ENCODE measurements around the gene GSTM3. TPM values are rescaled to one million over a fixed set of nuclear protein-coding genes. Genes with fewer than 3 reads are reported as not detected.
A peak's percentile ranks its signal among the peaks of the same experiment; 100 is the strongest.

Gene GSTM3
- total RNA-seq: 16.0 TPM
- long read RNA-seq, full-length matches to known transcripts: 8 of 11 reads
- long read RNA-seq, partial matches to known transcripts: 1 of 11 reads
- long read RNA-seq, other reads (novel, unspliced or antisense): 2 of 11 reads

- DNase-seq (ENCODE audit: low spot score): no peak
These were observed at the start of gene GSTM3 for GRCh38 chr1:109740615-109741373. Gene GSTM3, minus strand, starts transcription at chr1:109741038. Its CDS starts 751 bp downstream, at chr1:109740287.

GRCh38 chr1:109790329-109790728, 49.5 kb upstream of the GSTM3 start:
- DNase-seq (ENCODE audit: low spot score): no peak

GRCh38 chr1:109789551-109790180, 48.8 kb upstream of the GSTM3 start:
- DNase-seq (ENCODE audit: low spot score): peak; percentile 35

DNA sequence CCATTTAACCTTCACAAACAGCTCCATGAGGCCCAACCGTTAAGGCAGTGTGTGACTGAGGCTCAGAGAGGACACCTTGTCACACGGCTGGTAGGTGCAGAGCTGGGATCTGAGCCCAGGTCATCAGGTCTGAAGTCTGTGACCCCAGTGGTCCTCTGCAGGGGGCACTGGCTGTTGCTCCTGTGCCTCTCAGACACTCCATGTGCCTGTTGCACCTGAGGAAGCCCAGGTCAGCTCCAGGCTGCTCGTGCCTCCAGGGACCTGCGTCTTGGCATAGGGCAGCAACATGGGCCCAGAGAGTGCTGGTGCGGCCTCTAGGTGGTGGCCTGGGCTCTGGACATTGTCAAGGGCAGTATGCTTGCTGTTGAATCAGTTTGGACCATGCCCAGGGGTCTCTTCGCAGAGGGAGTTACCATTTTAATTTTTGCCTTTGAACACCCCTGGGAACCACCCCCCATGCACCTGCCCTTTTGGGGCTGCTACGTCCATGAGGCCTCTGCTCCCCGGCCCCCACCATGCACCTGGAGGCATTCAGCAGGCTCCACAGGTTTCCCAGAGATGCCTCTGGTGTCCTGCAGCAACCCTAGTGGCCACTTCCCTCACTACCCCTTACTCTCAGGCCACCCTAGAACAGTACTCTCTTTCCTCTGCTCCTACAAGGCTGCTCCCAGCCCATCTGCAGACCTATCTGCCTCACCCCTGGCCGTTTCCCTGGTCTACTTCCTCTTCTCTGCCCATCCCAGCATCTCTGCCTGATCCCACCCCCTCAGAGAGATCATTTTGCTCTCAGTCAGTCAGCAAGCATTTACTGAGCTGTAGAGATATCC, 48.1 kb upstream of the GSTM3 start:
- DNase-seq (ENCODE audit: low spot score): peak; percentile 68

- DNase-seq (ENCODE audit: low spot score): peak; percentile 85
These were observed 47.2 kb upstream of the GSTM3 start for GRCh38 chr1:109787845-109788601.

DNA sequence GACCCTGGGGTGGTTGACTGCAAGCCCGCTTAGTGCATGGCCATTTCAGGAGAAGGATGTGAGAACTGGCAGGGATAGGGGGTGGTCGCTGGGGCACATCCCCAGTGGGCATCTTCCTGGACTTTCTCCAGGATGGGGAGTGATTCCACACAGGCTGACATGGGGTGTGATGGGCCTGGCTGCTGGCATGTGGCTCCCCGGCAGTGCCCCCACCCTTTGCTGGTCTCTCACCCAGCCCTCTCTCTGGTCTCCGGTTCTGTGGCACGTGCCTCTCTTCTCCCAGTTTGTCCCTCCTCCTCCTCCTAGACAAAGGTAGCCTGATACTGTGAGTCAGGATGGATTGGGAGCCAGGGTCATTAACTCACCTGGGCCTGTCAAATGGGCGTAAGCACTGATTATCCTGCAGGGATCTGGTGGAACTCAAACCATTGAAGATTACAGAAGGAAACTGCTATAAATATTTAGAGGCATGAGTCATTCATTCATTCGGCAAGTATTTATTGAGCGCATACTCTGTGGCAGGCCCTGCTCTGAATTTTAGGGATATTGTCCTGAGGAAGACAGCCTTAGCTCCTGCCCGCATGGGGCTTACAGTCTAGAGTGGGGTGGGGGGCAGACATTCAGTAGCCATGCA, 46.5 kb upstream of the GSTM3 start:
- peak; percentile 43 for DNase-seq (ENCODE audit: low spot score)

- peak; percentile 85 for DNase-seq (ENCODE audit: low spot score)
These were observed 45.7 kb upstream of the GSTM3 start for GRCh38 chr1:109786531-109787021.

DNA sequence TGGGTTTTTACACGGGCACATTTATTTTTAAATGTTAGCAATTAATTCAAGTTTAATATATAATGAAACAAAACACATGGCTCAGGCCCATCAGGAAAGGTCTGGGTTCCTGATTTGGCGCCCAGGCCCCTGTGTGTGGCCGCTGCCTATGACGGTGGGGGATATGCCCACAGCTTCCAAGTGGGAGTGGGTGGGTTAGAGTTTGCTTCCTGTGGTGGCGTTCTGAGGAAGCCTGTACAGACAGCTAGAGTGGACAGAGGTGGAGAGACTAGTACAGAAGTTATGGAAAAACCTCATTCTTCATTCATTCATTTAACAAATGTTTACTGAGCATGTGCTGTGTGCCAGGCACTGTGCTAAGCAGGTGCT, 45.3 kb upstream of the GSTM3 start:
- DNase-seq (ENCODE audit: low spot score): peak; percentile 43

DNA sequence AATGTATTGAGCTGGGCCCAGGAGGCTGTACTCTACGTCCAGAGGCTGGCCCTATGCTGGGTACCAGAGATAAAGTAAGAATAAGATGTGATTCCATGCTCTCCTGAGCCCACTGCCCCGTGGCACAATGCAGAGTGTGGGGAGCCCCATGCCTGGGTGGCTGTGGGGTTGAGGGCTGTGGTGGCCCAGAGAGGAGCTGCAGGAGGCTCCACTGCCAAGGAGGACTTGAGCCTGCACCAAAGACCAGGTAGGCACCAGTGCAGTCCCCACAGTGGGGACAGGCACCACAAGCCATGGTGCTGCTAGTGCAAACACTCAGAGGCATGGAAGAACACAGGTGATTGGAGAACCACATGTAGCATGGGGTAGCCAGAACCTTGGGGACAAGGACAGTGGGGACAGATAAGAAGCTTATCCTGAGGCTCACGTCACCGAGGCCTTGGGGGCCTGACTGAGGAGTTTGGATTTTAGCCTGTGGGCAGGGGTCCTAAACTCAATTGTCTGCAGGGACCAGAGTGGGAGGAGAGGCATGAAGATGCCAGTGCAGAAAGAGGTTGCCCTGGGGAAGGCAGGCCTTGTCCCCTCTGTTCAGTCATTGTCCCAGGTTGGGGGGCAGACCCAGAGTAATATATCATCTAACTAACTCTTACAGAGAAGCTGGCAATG, 44.7 kb upstream of the GSTM3 start:
- DNase-seq (ENCODE audit: low spot score): peak; percentile 75

- DNase-seq (ENCODE audit: low spot score): no peak
These were observed 43.9 kb upstream of the GSTM3 start for GRCh38 chr1:109784551-109785252.

- no peak for DNase-seq (ENCODE audit: low spot score)
These were observed 42.6 kb upstream of the GSTM3 start for GRCh38 chr1:109783436-109783835.

DNA sequence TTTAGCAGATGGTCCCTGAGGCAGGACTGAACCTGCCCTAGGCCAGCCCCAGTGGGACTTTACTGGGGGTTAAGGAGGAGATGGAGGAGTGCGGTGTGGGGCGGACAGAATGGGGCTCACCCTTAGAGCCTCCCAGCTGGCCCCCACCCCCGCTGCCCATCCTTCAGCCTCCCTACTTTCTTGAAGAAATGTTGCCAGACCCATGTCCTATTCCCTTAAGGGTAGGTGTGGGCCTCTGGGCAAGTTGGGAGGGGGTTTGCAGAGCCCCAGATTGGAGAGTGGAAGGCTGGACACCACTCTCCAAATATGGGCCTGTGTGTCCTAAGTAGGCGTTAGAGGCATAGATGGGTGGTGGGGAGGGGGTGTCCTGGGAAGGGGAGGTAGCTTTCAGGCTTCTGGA, 42.1 kb upstream of the GSTM3 start:
- DNase-seq (ENCODE audit: low spot score): no peak

GRCh38 chr1:109782514-109782913, 41.7 kb upstream of the GSTM3 start:
- DNase-seq (ENCODE audit: low spot score): no peak

DNA sequence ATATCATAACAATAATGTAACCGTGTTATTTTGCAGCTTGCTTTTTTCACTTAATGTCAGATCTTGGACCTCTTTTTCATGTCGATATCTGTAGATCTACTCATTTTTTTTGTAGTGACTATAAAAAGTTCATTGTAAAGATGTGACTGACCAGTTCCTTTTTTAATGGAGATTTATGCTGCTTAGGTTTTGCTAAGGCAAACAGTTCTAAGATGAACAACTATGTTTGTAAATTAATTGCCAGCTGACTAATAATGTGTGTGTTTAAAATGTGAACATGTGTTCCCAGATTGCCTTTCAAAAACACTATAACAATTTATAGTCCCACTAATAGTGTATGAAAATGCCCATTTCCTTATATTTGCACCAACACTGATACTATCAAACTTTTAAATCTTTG, 41.0 kb upstream of the GSTM3 start:
- DNase-seq (ENCODE audit: low spot score): no peak

DNA sequence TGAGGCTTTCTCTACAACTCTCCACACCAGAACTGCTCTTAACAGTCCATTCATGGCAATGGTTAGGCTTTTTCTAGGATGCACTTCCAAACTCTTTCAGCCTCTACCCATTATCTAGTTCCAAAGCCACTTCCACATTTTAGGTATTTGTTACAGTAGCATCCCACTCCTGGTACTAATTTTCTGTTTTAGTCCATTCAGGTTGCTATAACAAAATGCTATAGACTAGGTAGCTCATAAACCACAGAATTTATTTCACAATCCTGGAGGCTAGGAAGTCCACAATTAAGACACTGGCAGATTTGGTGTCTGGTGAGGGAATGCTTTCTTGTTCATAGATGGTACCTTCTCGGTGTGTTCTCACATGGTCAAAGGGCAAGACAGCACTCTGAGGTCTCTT, 40.1 kb upstream of the GSTM3 start:
- DNase-seq (ENCODE audit: low spot score): no peak

- no peak for DNase-seq (ENCODE audit: low spot score)
These were observed 37.3 kb upstream of the GSTM3 start for GRCh38 chr1:109777980-109778625.

- DNase-seq (ENCODE audit: low spot score): no peak
These were observed 36.6 kb upstream of the GSTM3 start for GRCh38 chr1:109777436-109777835.

GRCh38 chr1:109776911-109777310, 36.1 kb upstream of the GSTM3 start:
- DNase-seq (ENCODE audit: low spot score): no peak
